ENCODE data around the gene FAIM.

FAIM gene

DNA sequence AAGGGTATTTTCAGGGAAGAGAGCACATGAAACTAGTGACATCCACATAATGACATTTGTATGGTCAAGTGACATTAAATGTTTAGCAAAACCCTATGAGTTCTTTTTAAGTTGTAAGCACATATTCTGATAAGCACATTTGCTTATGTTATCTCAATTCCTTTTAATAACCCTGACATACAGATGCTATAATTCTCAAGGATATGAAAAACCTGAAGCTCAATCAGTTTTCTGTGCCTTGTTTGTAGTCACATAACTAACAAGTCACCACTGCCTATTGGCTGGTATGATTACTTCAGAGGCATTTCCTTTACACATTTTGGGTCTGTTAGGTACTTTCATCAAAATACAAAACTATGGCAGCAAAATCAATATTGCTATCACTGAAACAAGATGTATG is 74.1 kb downstream of the FAIM start:
- Histone ChIP-seq H2AK5ac (ENCODE audit: low read length) (no peak overlapping the region), H3K18ac (ENCODE audit: low read length) (no peak overlapping the region)

More for the DNA sequence above, 74.1 kb downstream of the FAIM start:
- Histone ChIP-seq H3K4ac (ENCODE audit: low read depth, low read length) (no peak overlapping the region), H3K79me1 (ENCODE audit: low read length) (no peaks in the 10 kb centered on the region), H3K36me3 (ENCODE audit: control insufficient read depth in 1 of 2, insufficient read depth in 2 of 2, low read length in 2 of 2) (peaks cover 7 to 10% of the 10 kb centered on the region in 2 experiments), H3K9me3 (ENCODE audit: insufficient read depth, low read depth, low read length) (no peaks in the 10 kb centered on the region), H3K4me3 (ENCODE audit: low read depth, low read length) (no peak overlapping the region), H4K8ac (ENCODE audit: low read depth, low read length) (no peak overlapping the region), H3K27ac (ENCODE audit: low read depth, low read length) (no peak overlapping the region), H4K12ac (ENCODE audit: low read depth, low read length) (no peak overlapping the region), H4K91ac (ENCODE audit: low read depth, low read length) (no peak overlapping the region), H2BK120ac (ENCODE audit: insufficient read depth, low read length, poor library complexity) (no peak overlapping the region), H3K14ac (ENCODE audit: low read length) (no peak overlapping the region), H3K4me1 (ENCODE audit: control insufficient read depth in 1 of 2, insufficient read depth in 2 of 2, low read length in 2 of 2) (no peaks in the 10 kb centered on the region), H3K9ac (ENCODE audit: low read length) (no peak overlapping the region), H3K4me2 (ENCODE audit: low read length) (no peak overlapping the region), H2BK5ac (ENCODE audit: low read depth, low read length, poor library complexity) (no peak overlapping the region), H3K23ac (ENCODE audit: low read length) (no peak overlapping the region), H3K79me2 (ENCODE audit: control insufficient read depth, insufficient read depth, low read length, poor library complexity) (no peaks in the 10 kb centered on the region), H3K27me3 (ENCODE audit: insufficient read depth, low read length) (no peaks in the 10 kb centered on the region), H2AFZ (ENCODE audit: insufficient read depth, low read length, poor library complexity) (no peak overlapping the region), H2BK12ac (ENCODE audit: low read length) (no peak overlapping the region)
- DNase-seq: no peak
